HFFc6 (cell line): ENCODE measurements around the gene NTNG1. TPM values are rescaled to one million over a fixed set of nuclear protein-coding genes. Genes with fewer than 3 reads are reported as not detected.

Experiments used
- DNase-seq: peaks from one replicate; pipeline ENCODE4 v3.0.0-alpha.2; 2018
- H3K27ac Mint-ChIP-seq: 2 replicates; pipeline ENCODE4 v1.8.0; 2020; ENCODE audit warnings: mild to moderate bottlenecking, mixed read lengths
- H3K27me3 Mint-ChIP-seq: 2 replicates; pipeline ENCODE4 v1.8.0; 2021; ENCODE audit warnings: mild to moderate bottlenecking, moderate library complexity, mixed read lengths; ENCODE audit not compliant: insufficient read depth
- H3K36me3 Mint-ChIP-seq: 2 replicates; pipeline ENCODE4 v1.8.0; 2021; ENCODE audit warnings: low read depth, mixed read lengths
- H3K4me1 Mint-ChIP-seq: 2 replicates; pipeline ENCODE4 v1.8.0; 2020; ENCODE audit warnings: low read depth, mixed read lengths
- H3K4me3 Mint-ChIP-seq: 2 replicates; pipeline ENCODE4 v1.8.0; 2020; ENCODE audit warnings: mild to moderate bottlenecking, moderate library complexity, mixed read lengths
- H3K9me3 Mint-ChIP-seq: 2 replicates; pipeline ENCODE4 v1.8.0; 2020; ENCODE audit warnings: mild to moderate bottlenecking, mixed read lengths
- CTCF ChIP-seq: fragments of 200-600 bp; sonication (generic); IDR thresholded peaks from 2 replicates; pipeline ENCODE4 v1.5.0; 2021; ENCODE audit warnings: antibody characterized with exemption, mild to moderate bottlenecking
- total RNA-seq, 6 experiments: library from RNA; stranded (reverse); fragmentation: NEBNext Ultra II Directional; extraction: Animal tissue kit (Norgen Biotek cat#: 25700); gene quantifications; 2 replicates in 1 of 6; 3 replicates in 5 of 6; pipeline ENCODE4 v1.2.3, GENCODE V29; 2021

Gene NTNG1
- total RNA-seq, 6 experiments from 2014 or later = 1.3 to 8.0 (median 2.2) TPM

- no peaks in the 10 kb centered on the region for H3K4me1 Mint-ChIP-seq
- H3K27ac Mint-ChIP-seq = no peak overlapping the region
- H3K9me3 Mint-ChIP-seq = peaks cover 21% of the 10 kb centered on the region
- H3K36me3 Mint-ChIP-seq = 0 out of 2 replicates have a peak, but pooled peaks cover 6% of the 10 kb centered on the region
- H3K4me3 Mint-ChIP-seq = no peak overlapping the region
- DNase-seq = no peak
- peak; percentile 43; the same call in 1 of the 2 replicates for TF ChIP-seq CTCF
- H3K27me3 Mint-ChIP-seq = no peaks in the 10 kb centered on the region
These were observed 289.8 kb downstream of the NTNG1 start for GRCh38 chr1:107430540-107431228.

GRCh38 chr1:107432108-107432507 lies 291.3 kb downstream of the NTNG1 start:
- Mint-ChIP-seq H3K27me3 (no peaks in the 10 kb centered on the region), H3K4me3 (no peak overlapping the region), H3K36me3 (0 out of 2 replicates have a peak, but pooled peaks cover under 1% of the 10 kb centered on the region), H3K9me3 (peaks cover 12% of the 10 kb centered on the region; the same call in 1 of the 2 replicates), H3K27ac (no peak overlapping the region), H3K4me1 (no peaks in the 10 kb centered on the region)
- no peak for TF ChIP-seq CTCF
- DNase-seq = no peak

- Mint-ChIP-seq H3K9me3 (peaks cover 12% of the 10 kb centered on the region), H3K4me3 (no peak overlapping the region), H3K27me3 (no peaks in the 10 kb centered on the region), H3K4me1 (no peaks in the 10 kb centered on the region), H3K27ac (no peak overlapping the region), H3K36me3 (no peaks in the 10 kb centered on the region)
- TF ChIP-seq CTCF = no peak
- DNase-seq = no peak
These were observed 292.2 kb downstream of the NTNG1 start for GRCh38 chr1:107433068-107433467.

- TF ChIP-seq CTCF = no peak
- H3K4me3 Mint-ChIP-seq = no peak overlapping the region
These were observed 293.0 kb downstream of the NTNG1 start for GRCh38 chr1:107433635-107434360.

GRCh38 chr1:107434361-107434693 lies 293.5 kb downstream of the NTNG1 start:
- H3K4me1 Mint-ChIP-seq = no peaks in the 10 kb centered on the region
- H3K36me3 Mint-ChIP-seq = no peaks in the 10 kb centered on the region
- no peaks in the 10 kb centered on the region for H3K27me3 Mint-ChIP-seq
- H3K4me3 Mint-ChIP-seq = no peak overlapping the region
- H3K9me3 Mint-ChIP-seq = peaks cover 18% of the 10 kb centered on the region
- no peak for TF ChIP-seq CTCF
- DNase-seq = no peak
- H3K27ac Mint-ChIP-seq = no peak overlapping the region

More at GRCh38 chr1:107433635-107434360, 293.0 kb downstream of the NTNG1 start:
- Mint-ChIP-seq H3K4me1 (no peaks in the 10 kb centered on the region), H3K27me3 (no peaks in the 10 kb centered on the region), H3K9me3 (peaks cover 14% of the 10 kb centered on the region), H3K36me3 (no peaks in the 10 kb centered on the region), H3K27ac (no peak overlapping the region)
- DNase-seq = no peak
